ENCODE measurements around the gene SYCP1. TPM values are rescaled to one million over a fixed set of nuclear protein-coding genes. Genes with fewer than 3 reads are reported as not detected.

The SYCP1 gene
- total RNA-seq, 3 donors from 2014 or later (not counting 1 experiment from before 2014, with no cell fraction given) = not detected

- H3K4me1 Mint-ChIP-seq = no peaks in the 10 kb centered on the region
- no peak for TF ChIP-seq CTCF (IDR thresholded peaks at IDR 0.05)
- Histone ChIP-seq H3K36me3 (ENCODE audit: control insufficient read depth, insufficient read depth, low read length) (no peaks in the 10 kb centered on the region), H3K27me3 (ENCODE audit: control insufficient read depth, insufficient read depth, low read length) (peaks cover 4% of the 10 kb centered on the region), H3K4me3 (ENCODE audit: low read length) (no peak overlapping the region), H3K27ac (ENCODE audit: low read length) (no peak overlapping the region), H3K9me3 (ENCODE audit: control insufficient read depth, insufficient read depth, low read length) (peaks cover 6% of the 10 kb centered on the region), H3K4me1 (ENCODE audit: control insufficient read depth, insufficient read depth, low read length) (no peaks in the 10 kb centered on the region)
- peaks cover 22% of the 10 kb centered on the region for H3K36me3 Mint-ChIP-seq
- peaks cover 5 to 12% of the 10 kb centered on the region in 2 donors for H3K9me3 Mint-ChIP-seq
- no peak overlapping the region for H3K27ac Mint-ChIP-seq
- peaks cover 13 to 19% of the 10 kb centered on the region in 2 donors for H3K27me3 Mint-ChIP-seq (ENCODE audit: low read depth in 2 of 2)
- no CpG with 5 or more reads among the region's 1 CpG for WGBS (ENCODE audit: insufficient coverage)
- intact Hi-C loops (cut with micrococcal nuclease) = no loop called here
- no peak overlapping the region for H3K4me3 Mint-ChIP-seq
- ATAC-seq (no peak), DNase-seq (no peak)
Measured at GRCh38 chr1:114982251-114982650, 127.6 kb downstream of the SYCP1 start.

GRCh38 chr1:114986286-114986685 is 131.6 kb downstream of the SYCP1 start:
- Histone ChIP-seq H3K4me3 (ENCODE audit: low read length) (no peak overlapping the region), H3K27ac (ENCODE audit: low read length) (no peak overlapping the region), H3K36me3 (ENCODE audit: control insufficient read depth, insufficient read depth, low read length) (no peaks in the 10 kb centered on the region), H3K27me3 (ENCODE audit: control insufficient read depth, insufficient read depth, low read length) (peaks cover 8% of the 10 kb centered on the region), H3K4me1 (ENCODE audit: control insufficient read depth, insufficient read depth, low read length) (no peaks in the 10 kb centered on the region), H3K9me3 (ENCODE audit: control insufficient read depth, insufficient read depth, low read length) (peaks cover 10% of the 10 kb centered on the region)
- Mint-ChIP-seq H3K27ac (no peak overlapping the region), H3K27me3 (ENCODE audit: low read depth in 2 of 2) (peaks cover 23 to 43% of the 10 kb centered on the region in 2 donors), H3K4me1 (no peaks in the 10 kb centered on the region), H3K36me3 (peaks cover 35% of the 10 kb centered on the region), H3K4me3 (no peak overlapping the region), H3K9me3 (peaks cover 8 to 16% of the 10 kb centered on the region in 2 donors)
- no peak for ATAC-seq
- no peak for TF ChIP-seq CTCF (IDR thresholded peaks at IDR 0.05)
- no peak for DNase-seq
- intact Hi-C loops (cut with micrococcal nuclease) = no loop called here

GRCh38 chr1:114988095-114988494 is 133.4 kb downstream of the SYCP1 start:
- H3K9me3 Mint-ChIP-seq = peaks cover 3 to 4% of the 10 kb centered on the region in 2 donors
- WGBS (ENCODE audit: insufficient coverage) = no CpG with 5 or more reads among the region's 1 CpG
- peaks cover 8% of the 10 kb centered on the region for H3K27me3 ChIP-seq (ENCODE audit: control insufficient read depth, insufficient read depth, low read length)
- H3K36me3 ChIP-seq (ENCODE audit: control insufficient read depth, insufficient read depth, low read length) = no peaks in the 10 kb centered on the region
- no peak overlapping the region for H3K4me3 ChIP-seq (ENCODE audit: low read length)
- DNase-seq (no peak), ATAC-seq (no peak)
- H3K36me3 Mint-ChIP-seq = peaks cover 21% of the 10 kb centered on the region
- H3K27me3 Mint-ChIP-seq (ENCODE audit: low read depth in 2 of 2) = peaks cover 23 to 44% of the 10 kb centered on the region in 2 donors
- no peaks in the 10 kb centered on the region for H3K4me1 Mint-ChIP-seq
- H3K27ac Mint-ChIP-seq = no peak overlapping the region
- no peak overlapping the region for H3K4me3 Mint-ChIP-seq
- intact Hi-C loops (cut with micrococcal nuclease) = no loop called here
- no peak overlapping the region for H3K27ac ChIP-seq (ENCODE audit: low read length)
- H3K9me3 ChIP-seq (ENCODE audit: control insufficient read depth, insufficient read depth, low read length) = peaks cover 6% of the 10 kb centered on the region
- TF ChIP-seq CTCF (IDR thresholded peaks at IDR 0.05) = no peak
- no peaks in the 10 kb centered on the region for H3K4me1 ChIP-seq (ENCODE audit: control insufficient read depth, insufficient read depth, low read length)

- H3K27ac Mint-ChIP-seq = no peak overlapping the region
- no peaks in the 10 kb centered on the region for H3K4me1 ChIP-seq (ENCODE audit: control insufficient read depth, insufficient read depth, low read length)
- no peaks in the 10 kb centered on the region for H3K36me3 Mint-ChIP-seq
- no peak for ATAC-seq
- no peaks in the 10 kb centered on the region for H3K9me3 Mint-ChIP-seq
- peaks cover 6% of the 10 kb centered on the region for H3K27me3 ChIP-seq (ENCODE audit: control insufficient read depth, insufficient read depth, low read length)
- H3K36me3 ChIP-seq (ENCODE audit: control insufficient read depth, insufficient read depth, low read length) = no peaks in the 10 kb centered on the region
- H3K27me3 Mint-ChIP-seq (ENCODE audit: low read depth in 2 of 2) = peaks cover 19 to 27% of the 10 kb centered on the region in 2 donors
- no peak overlapping the region for H3K27ac ChIP-seq (ENCODE audit: low read length)
- no peak for TF ChIP-seq CTCF (IDR thresholded peaks at IDR 0.05)
- H3K9me3 ChIP-seq (ENCODE audit: control insufficient read depth, insufficient read depth, low read length) = no peaks in the 10 kb centered on the region
- H3K4me3 ChIP-seq (ENCODE audit: low read length) = no peak overlapping the region
- H3K4me3 Mint-ChIP-seq = no peak overlapping the region
- H3K4me1 Mint-ChIP-seq = no peaks in the 10 kb centered on the region
- intact Hi-C loops (cut with micrococcal nuclease) = no loop called here
- DNase-seq = no peak
Measured at GRCh38 chr1:114997510-114998289, 143.0 kb downstream of the SYCP1 start.
